BE2C (cell line): ENCODE data around the gene GPR152.
"Not testable (repeated sequence)": the region's sequence is repeated elsewhere in the genome, so short reads cannot be mapped to it uniquely, and the experiment has no call there.

ENCODE experiments used
- DNase-seq: peaks from one replicate; pipeline ENCODE4 v3.0.0-alpha.2; 2020
- H3K27me3 ChIP-seq: fragments of 250-450 bp; sonication (Bioruptor Pico); 2 replicates; pipeline ENCODE4 v1.5.1; 2020; ENCODE audit warnings: mild to moderate bottlenecking
- H3K36me3 ChIP-seq: fragments of 250-450 bp; sonication (Bioruptor Pico); 2 replicates; pipeline ENCODE4 v1.5.1; 2020; ENCODE audit warnings: mild to moderate bottlenecking
- H3K4me1 ChIP-seq: fragments of 250-450 bp; sonication (Bioruptor Pico); 2 replicates; pipeline ENCODE4 v1.5.1; 2020
- H3K4me3 ChIP-seq: 2 replicates; pipeline ENCODE4 v1.5.1; 2011; ENCODE audit warnings: low read depth, low read length
- H3K9me3 ChIP-seq: fragments of 250-450 bp; sonication (Bioruptor Pico); 2 replicates; pipeline ENCODE4 v1.5.1; 2020
- CTCF ChIP-seq: IDR thresholded peaks from 2 replicates; pipeline ENCODE4 v1.5.1; 2012; ENCODE audit warnings: mild to moderate bottlenecking, low read depth, low read length

Gene GPR152

GRCh38 chr11:67466367-67466766 lies 13.8 kb upstream of the GPR152 start:
- TF ChIP-seq CTCF: no peak
- Histone ChIP-seq H3K36me3 (no peaks in the 10 kb centered on the region), H3K27me3 (no peaks in the 10 kb centered on the region), H3K9me3 (no peaks in the 10 kb centered on the region), H3K4me1 (peaks cover 8% of the 10 kb centered on the region), H3K4me3 (no peak overlapping the region)
- DNase-seq: no peak

- not testable (repeated sequence) for H3K9me3 ChIP-seq, H3K4me1 ChIP-seq, H3K36me3 ChIP-seq, H3K27me3 ChIP-seq, DNase-seq
- H3K4me3 ChIP-seq: peak overlapping the region; percentile 72
Measured at GRCh38 chr11:67465530-67465929, 13.0 kb upstream of the GPR152 start.

- TF ChIP-seq CTCF: no peak
- no peaks in the 10 kb centered on the region for H3K36me3 ChIP-seq
- H3K4me3 ChIP-seq: peak overlapping the region; percentile 72
- H3K4me1 ChIP-seq: peaks cover 8% of the 10 kb centered on the region
- no peaks in the 10 kb centered on the region for H3K27me3 ChIP-seq
- no peak for DNase-seq
- no peaks in the 10 kb centered on the region for H3K9me3 ChIP-seq
Measured at GRCh38 chr11:67465189-67465510, 12.6 kb upstream of the GPR152 start.

- no peaks in the 10 kb centered on the region for H3K27me3 ChIP-seq
- H3K9me3 ChIP-seq: no peaks in the 10 kb centered on the region
- H3K4me1 ChIP-seq: peaks cover 8% of the 10 kb centered on the region
- H3K36me3 ChIP-seq: no peaks in the 10 kb centered on the region
- peak; percentile 95 for DNase-seq
- H3K4me3 ChIP-seq: peak overlapping the region; percentile 72
- TF ChIP-seq CTCF: no peak
Measured at GRCh38 chr11:67464411-67465188, 12.1 kb upstream of the GPR152 start.

- peaks cover 8% of the 10 kb centered on the region for H3K4me1 ChIP-seq
- H3K4me3 ChIP-seq: peak overlapping the region; percentile 72
- DNase-seq: peak; percentile 90
- H3K36me3 ChIP-seq: no peaks in the 10 kb centered on the region
- no peaks in the 10 kb centered on the region for H3K9me3 ChIP-seq
- no peaks in the 10 kb centered on the region for H3K27me3 ChIP-seq
- TF ChIP-seq CTCF: no peak
Measured at GRCh38 chr11:67463680-67464410, 11.3 kb upstream of the GPR152 start.

GRCh38 chr11:67463186-67463585 lies 10.7 kb upstream of the GPR152 start:
- Histone ChIP-seq H3K36me3 (no peaks in the 10 kb centered on the region), H3K4me3 (no peak overlapping the region), H3K9me3 (no peaks in the 10 kb centered on the region), H3K4me1 (peaks cover 8% of the 10 kb centered on the region), H3K27me3 (no peaks in the 10 kb centered on the region)
- DNase-seq: no peak
- no peak for TF ChIP-seq CTCF
